GM21423 (cell line): ENCODE measurements around the gene DRAXIN.

ENCODE experiments used
- ATAC-seq: cut with Tn5 transposase; IDR thresholded peaks from one replicate; pipeline ENCODE4 v1.9.1; 2021; ENCODE audit warnings: mild to moderate bottlenecking, moderate library complexity; ENCODE audit not compliant: unreplicated experiment

The DRAXIN gene

DNA sequence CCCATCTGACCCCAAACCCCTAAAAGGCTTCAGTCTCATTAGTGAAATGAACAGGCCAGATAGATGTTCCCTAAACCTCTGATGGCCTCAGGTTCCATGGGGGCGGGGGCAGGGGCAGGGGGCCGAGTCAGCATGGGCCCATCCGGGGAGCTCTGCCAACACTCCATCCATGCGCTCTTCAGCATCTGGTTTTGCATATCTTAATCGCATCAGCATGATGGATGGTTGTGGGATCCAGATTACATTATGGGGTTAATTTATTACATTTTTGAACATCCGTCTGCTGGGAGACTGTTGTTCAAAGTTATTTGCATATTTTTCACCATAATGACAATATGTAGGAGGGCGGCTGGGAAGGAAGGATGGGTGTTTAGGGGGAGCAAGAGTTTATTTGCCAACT is 7.4 kb upstream of the DRAXIN start:
- ATAC-seq = no peak

DNA sequence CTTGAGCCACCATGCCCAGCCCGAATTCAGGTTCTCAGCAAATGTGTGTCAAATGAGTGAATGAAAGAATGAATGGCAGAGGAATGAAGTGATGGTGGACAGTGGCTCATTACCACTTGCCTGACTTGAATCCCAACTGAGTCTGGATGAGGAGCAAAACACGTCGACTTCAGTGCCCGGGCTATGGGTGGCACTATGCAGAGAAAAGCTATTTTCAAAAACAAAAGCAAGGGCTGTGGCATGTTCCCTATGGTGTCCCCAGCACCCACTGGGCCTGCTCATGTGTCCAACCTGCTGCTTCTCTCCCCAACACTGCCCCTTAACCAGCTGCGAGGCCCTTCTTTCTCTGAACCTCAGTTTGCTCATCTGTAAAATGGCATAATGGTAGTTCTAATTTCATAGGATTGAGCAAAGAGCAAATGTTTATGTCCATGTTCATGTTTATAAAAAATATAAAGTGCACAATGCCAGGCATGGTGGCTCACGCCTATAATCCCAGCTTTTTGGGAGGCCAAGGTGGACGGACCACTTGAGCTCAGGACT is 6.2 kb upstream of the DRAXIN start:
- no peak for ATAC-seq

DNA sequence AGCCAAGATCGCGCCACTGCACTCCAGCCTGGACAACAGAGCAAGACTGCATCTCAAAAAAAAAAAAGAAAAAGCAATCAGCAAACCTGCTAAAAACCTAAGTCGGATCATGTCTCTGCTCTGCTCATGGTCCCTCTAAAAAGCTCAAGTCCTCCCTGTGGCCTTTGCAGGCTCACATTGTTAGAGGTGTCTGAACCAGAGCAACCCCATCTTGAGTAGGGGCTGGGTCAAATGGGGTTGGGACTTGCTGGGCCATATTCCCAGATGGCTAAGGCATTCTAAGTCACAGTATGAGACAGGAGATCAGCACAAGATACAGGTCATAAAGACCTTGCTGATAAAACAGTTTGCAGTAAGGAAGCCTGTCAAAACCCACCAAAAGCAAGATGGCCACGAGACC is 3.0 kb upstream of the DRAXIN start:
- ATAC-seq = no peak

DNA sequence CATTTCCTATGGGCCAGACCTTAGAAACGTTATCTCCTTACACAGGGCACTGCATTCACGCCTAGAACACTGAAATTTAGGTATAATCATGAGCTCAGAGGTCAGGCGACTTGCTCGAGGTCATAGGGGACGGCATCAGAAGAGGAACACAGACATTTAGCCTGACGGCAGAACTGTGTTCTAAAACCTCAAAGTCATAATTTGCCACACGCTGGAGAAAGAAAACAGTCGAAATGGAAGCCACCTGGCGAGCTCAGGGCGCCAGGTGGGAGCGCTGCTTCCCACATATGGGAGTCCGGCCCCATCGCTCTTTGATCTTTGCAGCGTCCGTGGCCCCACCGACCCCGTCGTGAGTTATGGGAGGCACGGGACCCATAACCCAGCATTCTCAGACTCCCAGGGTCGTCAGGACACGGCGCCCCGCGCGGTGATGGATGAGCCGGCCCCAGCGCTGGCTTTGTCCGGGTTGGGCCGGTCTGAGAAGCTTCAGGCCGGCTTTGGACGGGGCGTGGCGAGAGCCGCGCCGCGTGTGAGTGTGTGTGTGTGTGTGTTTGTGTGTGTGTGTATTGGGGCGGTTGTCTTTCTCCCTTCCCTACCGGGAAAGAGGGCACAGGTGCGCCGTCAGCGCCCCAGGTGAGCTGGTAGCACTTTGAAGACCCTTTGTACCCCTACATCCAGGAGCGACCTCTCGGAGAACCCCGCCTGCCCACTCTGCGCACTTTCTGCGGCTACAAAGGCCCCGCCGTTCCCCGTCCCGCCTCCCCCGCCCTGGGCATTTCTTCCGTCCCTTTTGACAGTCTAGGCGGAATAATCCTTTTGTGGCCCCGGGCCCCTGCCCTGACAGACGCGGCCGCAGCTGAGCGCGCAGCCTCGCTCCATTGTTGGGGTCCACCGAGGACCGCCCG is 861 bp upstream of the DRAXIN start:
- ATAC-seq = no peak

DNA sequence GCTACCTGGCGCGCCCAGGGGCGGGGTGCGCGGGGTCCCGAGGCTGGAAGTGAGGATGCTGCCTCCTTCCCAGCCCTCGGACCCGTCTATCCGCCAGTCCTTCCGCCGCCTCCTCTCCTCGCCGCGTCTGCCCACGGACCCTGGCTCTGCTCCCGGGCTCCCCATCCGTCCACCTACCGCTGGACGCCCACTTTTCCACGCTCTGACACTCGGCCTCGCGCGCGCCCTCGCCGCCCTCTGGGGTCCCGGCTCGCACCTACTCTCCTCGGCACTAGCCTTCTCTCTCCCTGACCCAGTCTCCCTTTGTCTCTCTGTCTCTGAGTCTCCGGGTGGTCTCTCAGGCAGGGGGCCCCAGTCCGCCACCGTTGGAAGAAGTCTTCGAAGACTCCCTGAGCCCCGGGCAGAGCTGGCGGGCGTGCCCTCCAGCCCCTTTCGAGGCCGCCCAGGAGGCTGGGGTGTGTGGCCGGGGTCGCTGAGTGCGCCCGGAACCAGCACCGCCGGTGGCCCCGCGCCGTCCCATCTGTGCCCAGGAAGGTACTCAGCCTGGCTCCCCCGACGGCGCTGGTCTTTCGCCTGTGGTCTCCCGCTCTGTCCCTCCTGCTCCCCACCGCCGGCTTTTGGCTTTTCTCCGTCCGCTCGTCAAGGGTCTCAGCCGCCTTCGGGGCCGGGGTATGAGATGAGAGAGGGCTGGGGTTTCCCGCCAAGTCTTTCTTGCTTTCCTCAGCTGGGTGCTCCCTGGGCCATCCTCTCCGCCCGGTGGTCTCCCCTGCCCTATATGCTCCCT is 610 bp downstream of the DRAXIN start:
- no peak for ATAC-seq

DNA sequence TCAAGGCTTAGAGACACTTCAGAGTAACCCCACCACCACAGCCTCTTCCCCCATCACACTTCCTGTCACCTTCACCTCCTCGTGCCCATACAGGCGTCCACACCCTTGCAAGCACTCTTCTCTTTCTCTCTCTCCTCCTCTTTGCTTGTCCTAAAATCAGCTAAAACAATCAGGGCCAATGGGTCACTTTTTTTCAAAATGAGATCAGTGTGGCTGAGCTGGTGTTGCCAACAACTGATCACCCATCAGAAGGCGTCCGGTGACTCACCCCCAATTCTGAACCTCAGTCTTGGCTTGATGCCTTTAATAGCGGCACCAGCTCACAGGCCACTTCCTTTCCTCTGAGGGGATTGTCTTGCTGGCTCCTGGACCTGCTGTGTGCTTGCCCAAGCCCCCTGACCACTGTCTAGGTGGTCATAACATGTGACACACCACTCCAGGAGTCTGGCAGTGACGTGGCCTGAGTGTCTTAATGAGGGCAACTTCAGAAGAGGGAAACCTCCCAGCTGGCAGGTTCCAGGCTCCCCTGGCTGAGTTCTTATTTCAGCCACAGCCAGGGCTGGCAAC is 1.6 kb downstream of the DRAXIN start:
- no peak for ATAC-seq

DNA sequence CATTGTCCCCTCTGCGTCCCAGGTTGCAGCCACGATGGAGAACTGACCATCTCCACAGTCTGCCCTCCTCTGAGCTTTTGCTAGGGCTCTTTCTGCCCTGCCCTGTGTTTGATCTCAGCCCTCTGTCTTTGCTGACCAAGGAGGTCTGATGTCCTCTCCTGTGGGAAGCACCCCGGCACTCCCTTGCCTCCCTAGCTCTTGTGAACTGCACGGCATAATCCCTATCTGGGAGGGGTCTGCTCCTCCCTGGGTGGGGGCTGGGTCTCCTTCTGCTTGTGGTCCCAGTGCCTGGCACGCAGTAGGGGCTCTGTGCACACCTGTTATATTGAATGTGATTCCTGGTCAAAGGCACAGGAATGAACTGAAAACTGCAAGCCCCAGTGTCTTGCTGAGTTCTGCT is 2.4 kb downstream of the DRAXIN start:
- no peak for ATAC-seq

DNA sequence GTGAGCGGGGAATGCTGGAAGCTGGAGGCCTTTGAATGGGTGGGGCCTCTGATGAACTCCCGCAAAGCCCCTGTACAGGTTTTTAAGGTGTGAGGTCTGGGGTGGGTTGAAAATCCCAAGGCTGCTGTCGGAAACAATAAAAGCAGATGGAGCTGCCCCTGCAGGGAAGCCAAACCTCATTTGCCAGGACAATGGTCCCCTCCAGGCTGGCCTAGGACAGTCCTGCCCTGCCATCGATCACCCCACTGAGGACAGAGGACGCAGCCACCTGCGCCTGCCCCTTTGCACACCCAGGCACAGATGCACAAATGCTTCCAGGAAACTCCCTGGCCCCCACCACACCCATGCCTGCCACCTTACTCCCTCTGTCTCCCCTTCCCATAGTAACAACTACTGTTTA is 4.4 kb downstream of the DRAXIN start:
- no peak for ATAC-seq

DNA sequence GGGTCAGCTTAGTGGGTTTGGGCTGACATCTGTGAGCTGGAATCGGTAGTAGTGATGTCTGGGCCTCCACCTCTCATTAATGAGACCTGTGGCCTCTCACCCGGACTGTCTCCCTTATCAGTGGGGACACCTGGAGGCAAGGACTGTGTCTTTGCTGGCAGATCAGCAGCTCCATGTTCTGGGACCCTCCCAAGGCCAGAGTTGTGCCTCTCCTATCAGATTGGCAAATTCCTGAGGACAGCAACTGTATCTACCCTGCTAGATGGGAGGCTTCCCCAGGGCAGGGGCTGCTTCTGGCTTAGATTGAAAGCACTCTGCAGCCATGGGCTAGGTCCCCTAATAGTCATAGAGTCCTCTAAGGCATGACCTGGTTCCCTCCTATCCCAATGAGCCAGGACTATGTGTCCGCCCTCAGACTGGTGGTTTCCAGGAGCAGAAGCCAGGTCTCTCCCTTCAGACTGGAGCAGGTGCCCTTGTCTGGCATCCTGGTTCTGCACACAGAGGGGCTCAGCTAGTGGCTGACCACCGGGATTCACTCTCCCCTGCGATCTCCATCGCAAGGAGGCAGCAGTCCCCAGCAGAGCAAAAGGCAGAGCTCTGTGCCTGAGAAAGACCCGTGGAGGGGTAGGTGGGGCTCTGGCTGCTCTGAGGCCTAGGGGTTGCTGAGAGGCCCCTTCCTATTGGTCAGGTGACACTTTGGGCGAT is 5.8 kb downstream of the DRAXIN start:
- no peak for ATAC-seq

DNA sequence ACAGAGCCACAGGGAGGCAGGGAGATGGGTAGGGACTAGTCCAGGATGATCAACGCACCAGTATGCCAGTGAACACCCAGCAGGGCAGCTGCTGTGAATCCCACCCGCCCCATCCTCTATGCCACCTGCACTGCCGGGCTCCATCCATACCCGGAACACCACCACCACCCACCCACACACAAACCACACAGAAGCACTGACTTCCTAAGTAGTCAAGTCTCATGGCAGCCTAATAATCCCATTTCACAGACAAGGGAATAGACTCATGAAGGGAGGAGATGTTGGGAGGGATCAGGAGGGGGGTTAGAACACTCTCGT is 6.3 kb downstream of the DRAXIN start:
- ATAC-seq = no peak

DNA sequence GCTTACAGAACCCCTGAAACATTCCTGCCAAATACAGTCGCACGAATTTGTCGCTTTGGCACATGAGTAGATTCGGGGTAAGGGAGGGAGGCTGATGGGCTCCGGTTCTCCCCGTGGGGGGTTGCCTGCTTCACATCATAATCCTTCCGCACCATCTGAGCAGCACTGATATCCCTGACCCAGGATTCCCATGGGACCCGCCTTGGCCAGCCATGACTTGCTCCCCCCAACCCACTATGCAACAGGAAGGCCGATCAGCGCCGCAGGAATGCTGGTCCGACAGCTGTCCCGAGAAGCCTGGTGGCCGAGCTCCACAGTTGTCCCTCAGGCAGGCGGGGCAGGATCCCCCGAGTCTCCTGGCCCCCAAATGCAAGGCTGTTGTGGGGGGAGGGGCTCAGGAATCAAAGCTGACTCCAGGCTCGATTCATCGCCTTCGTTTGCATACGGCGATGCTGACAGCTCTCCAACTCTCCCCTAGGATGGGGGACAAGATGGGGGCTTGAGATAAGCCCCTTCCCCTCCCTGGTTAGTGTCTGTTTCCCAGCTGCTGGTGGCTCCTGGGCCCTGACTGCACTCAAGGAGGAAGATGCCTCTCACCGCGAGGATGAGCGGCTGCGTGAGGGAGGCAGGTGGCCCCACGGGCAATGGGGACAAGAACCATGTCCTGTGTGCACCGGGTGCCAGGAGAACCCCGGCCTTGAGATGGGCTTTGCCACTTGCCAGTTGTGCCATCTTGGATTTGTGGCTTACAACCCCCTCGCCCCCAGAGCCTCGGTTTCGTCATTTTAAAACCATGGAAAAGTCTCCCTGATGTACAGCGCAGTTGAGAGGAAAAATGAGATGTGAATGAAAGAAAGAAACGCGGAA is 9.3 kb downstream of the DRAXIN start:
- no peak for ATAC-seq

DNA sequence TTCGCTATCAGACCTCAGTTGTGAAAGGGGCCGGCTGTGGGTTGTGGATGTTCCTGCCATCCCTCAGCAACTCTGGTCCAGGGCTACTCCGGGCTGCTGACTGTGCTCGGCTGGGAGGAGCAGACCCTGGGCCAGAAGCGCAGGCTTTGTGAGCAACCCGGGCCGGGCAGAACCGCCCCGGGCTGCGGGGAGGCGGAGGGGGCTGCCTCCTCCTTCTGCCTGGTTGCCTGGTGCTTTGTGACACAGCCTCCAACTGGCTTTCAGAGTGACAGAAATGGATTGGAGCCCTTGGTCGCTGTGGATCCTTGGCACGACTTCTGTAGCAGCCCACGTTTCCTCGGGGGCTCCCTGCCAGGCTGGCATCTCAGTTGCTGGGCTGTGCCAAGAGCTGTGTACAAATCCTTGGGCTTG is 10.0 kb downstream of the DRAXIN start:
- ATAC-seq = no peak

DNA sequence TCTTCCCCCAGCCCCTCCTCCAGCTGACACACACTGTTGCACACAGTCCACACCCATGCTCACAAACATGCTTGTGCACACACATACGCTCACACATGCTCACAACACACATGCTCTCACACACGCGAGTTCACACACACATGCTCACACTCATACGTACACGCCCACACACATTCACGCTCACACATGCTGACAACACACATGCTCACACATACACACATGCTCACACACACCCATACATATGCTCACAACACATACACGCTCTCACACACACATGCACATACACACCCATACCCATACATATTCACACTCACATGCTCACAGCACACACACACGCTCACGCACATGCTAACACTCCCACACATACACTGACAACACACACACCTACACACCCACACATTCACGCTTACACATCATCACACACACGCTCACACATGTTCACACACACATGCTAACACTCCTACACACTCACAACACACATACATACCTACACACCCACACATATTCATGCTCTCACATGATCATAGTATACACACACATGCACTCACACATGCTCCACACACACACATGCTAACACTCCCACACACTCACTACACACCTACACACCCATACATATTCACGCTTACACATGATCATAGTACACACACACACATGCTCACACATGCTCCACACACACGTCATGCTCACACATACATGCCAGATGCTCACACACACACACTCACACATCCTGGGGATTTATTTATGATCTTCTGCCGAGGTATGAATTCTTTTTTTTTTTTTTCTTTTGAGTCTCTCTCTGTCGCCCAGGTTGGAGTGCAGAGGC is 10.7 kb downstream of the DRAXIN start:
- no peak for ATAC-seq

DNA sequence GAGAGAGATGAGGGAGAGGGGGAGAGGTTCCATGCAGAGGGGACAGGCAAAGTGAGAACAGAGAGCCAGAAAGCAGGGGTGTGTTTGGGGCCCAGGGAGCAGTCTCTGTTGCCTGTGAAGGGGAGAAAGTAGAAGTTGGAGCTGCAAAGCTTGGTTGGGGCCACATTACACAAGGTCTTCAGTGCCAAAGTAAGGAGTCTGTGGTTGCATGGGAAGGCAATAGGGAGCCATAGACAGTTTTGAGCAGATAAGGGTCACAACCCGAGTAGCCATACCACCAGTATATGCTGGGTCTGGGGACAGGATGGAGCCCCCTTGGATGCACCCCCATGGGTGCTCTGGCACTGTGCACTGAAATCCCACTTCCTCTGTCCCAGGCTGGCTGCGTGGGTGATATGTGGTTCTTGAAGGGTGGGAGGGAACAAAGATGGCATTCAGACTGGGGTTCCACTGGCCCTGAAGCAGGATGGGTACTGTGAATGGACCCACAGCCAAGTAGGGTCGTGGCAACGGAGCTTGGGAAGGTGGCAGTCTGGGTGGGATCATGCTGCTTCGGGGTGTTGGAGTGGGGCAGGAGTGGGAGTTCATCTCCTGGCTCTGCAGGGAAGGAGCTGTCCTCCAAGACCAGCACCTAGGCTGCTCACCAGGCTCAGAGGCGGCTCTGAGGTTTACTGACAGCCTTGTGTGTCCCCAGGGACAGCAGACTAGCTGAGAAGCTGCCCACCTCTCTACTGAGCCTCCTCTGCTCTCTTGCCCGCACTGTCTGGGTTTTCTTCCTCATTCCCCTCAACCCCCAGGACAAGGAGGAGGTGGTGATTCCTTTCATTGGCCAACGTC is 12.1 kb downstream of the DRAXIN start:
- ATAC-seq = no peak

DNA sequence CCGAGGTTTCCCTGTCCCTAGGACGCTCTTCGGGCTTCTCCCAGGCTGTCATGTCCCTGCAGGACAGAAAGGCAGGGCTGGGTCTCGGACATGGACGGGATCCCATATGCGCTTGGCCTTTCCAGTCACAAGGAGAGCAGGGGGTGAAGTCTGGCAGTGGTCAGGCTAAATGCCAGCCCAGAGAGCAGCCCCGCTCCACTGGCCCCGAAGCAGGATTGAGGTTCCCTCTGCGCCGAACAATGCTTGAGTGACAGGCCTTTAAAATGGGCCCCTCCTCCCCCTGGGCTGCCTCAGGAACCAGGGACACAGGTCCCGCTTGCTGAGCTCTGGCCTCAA is 12.7 kb downstream of the DRAXIN start:
- ATAC-seq = no peak

DNA sequence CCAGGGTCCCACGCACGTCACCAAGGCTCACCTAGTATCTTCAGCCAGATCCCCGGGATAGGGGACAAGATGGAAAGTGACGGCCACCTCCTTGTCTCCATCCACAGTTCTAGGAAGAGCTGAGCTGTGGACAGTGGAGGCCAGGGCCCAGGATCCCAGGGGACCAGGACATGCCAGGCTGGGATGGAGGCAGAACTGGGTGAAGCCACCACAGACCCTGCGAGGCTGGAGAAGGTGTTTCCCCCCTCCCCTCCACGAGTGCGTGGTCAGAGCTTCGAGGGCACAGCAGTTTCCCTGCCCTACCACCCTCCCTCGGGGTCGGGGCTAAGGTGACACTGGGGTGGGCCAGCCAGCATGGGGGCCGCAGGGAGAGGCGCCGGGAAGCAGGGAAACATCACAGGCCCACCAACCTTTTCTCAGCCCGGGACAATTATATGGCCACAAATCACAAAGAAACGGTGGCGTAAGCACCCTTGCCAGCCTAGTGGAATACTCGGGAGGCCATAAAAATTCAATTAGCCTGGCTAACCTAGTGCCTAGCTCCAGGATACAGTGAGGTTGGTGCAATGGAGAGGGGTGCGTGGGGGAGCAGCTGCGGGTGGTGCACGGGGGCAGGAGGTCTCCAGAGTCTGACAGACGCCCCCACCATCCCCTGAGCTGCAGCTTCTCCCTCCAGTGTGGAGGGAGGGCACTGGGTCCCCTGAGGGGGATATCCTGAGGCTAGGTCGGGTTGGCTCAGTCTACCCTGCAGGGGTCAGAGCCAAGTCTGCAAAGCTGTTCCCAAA is 13.4 kb downstream of the DRAXIN start:
- no peak for ATAC-seq

DNA sequence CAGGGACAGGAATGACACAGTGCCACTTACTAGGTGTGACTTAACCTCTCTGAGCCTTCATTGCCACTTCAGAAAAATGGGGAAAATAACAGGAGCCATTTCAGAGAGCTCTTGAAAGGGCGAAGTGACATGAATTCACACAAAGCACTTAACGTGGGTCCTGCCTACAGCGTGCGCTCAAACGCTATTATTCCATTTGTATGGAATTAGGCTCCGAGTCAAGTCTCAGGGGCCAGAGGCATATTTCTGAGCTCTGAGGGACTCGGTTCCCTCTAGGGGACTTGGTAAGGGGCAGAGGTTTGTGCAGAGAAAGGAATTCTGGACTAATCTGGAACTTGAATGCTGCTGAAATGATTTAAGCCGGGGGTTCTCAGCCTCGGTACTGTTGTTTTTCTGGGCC is 14.1 kb downstream of the DRAXIN start:
- ATAC-seq = no peak

DNA sequence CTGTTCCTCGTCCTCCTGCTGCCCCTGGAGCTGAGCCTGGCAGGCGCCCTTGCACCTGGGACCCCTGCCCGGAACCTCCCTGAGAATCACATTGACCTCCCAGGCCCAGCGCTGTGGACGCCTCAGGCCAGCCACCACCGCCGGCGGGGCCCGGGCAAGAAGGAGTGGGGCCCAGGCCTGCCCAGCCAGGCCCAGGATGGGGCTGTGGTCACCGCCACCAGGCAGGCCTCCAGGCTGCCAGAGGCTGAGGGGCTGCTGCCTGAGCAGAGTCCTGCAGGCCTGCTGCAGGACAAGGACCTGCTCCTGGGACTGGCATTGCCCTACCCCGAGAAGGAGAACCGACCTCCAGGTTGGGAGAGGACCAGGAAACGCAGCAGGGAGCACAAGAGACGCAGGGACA is 14.8 kb downstream of the DRAXIN start:
- ATAC-seq = no peak
